ENCODE data around the gene POU4F1. TPM values are rescaled to one million over a fixed set of nuclear protein-coding genes. Genes with fewer than 3 reads are reported as not detected.

Gene POU4F1
- total RNA-seq, 4 donors from 2014 or later = not detected

GRCh38 chr13:78593129-78593528, 10.2 kb downstream of the POU4F1 start:
- Histone ChIP-seq H3K4me3 (no peak overlapping the region), H3K9me3 (no peaks in the 10 kb centered on the region), H3K36me3 (no peaks in the 10 kb centered on the region), H3K27ac (replicated peaks in 1 of 4) (no peak overlapping the region), H3K27me3 (peaks cover 15 to 100% (median 68%) of the 10 kb centered on the region in 4 donors), H3K4me1 (peaks cover 17 to 20% (median 19%) of the 10 kb centered on the region in 4 donors)
- DNase-seq (ENCODE audit: extremely low spot score) = no peak
- 11% methylated on average over 13 of the region's 13 CpGs for WGBS
- intact Hi-C loops (cut with DNase I) = no loop called here
- TF ChIP-seq POLR2AphosphoS5 (IDR thresholded peaks at IDR 0.05) (no peak), CTCF (IDR thresholded peaks at IDR 0.05) (no peak), EP300 (IDR thresholded peaks at IDR 0.05) (no peak), POLR2A (IDR thresholded peaks at IDR 0.05; ENCODE audit: low read depth) (no peak)

- 13% methylated on average over 6 of the region's 6 CpGs for WGBS
- H3K4me3 ChIP-seq = no peak overlapping the region
- DNase-seq (ENCODE audit: extremely low spot score) = no peak
- intact Hi-C loops (cut with DNase I) = no loop called here
- H3K27ac ChIP-seq (replicated peaks in 1 of 4) = no peak overlapping the region
- H3K9me3 ChIP-seq = no peaks in the 10 kb centered on the region
- H3K4me1 ChIP-seq = peaks cover 17 to 20% (median 19%) of the 10 kb centered on the region in 4 donors
- H3K27me3 ChIP-seq = peaks cover 15 to 100% (median 66%) of the 10 kb centered on the region in 4 donors
- TF ChIP-seq POLR2AphosphoS5 (IDR thresholded peaks at IDR 0.05) (no peak), EP300 (IDR thresholded peaks at IDR 0.05) (no peak), CTCF (IDR thresholded peaks at IDR 0.05) (no peak), POLR2A (IDR thresholded peaks at IDR 0.05; ENCODE audit: low read depth) (no peak)
- H3K36me3 ChIP-seq = no peaks in the 10 kb centered on the region
Measured at GRCh38 chr13:78592584-78592983, 10.8 kb downstream of the POU4F1 start.

GRCh38 chr13:78589206-78589605, 14.1 kb downstream of the POU4F1 start:
- H3K9me3 ChIP-seq = no peaks in the 10 kb centered on the region
- no peak for DNase-seq (ENCODE audit: extremely low spot score)
- H3K27me3 ChIP-seq = peaks cover 3 to 89% (median 46%) of the 10 kb centered on the region in 4 donors
- no peak overlapping the region for H3K4me3 ChIP-seq
- 9% methylated on average over 7 of the region's 7 CpGs for WGBS
- H3K36me3 ChIP-seq = no peaks in the 10 kb centered on the region
- TF ChIP-seq CTCF (IDR thresholded peaks at IDR 0.05) = no peak
- no peak for TF ChIP-seq POLR2A (IDR thresholded peaks at IDR 0.05; ENCODE audit: low read depth)
- no peak for TF ChIP-seq POLR2AphosphoS5 (IDR thresholded peaks at IDR 0.05)
- TF ChIP-seq EP300 (IDR thresholded peaks at IDR 0.05) = no peak
- peaks cover 0 to 11% (median 2%) of the 10 kb centered on the region in 4 donors for H3K4me1 ChIP-seq
- intact Hi-C loops (cut with DNase I) = no loop called here
- H3K27ac ChIP-seq (replicated peaks in 1 of 4) = no peak overlapping the region

- Histone ChIP-seq H3K27me3 (peaks cover 0 to 76% (median 28%) of the 10 kb centered on the region in 4 donors), H3K36me3 (no peaks in the 10 kb centered on the region), H3K9me3 (no peaks in the 10 kb centered on the region), H3K4me3 (no peak overlapping the region), H3K4me1 (peaks cover 0 to 11% (median 2%) of the 10 kb centered on the region in 4 donors), H3K27ac (replicated peaks in 1 of 4) (no peak overlapping the region)
- WGBS = 18% methylated on average over 18 of the region's 18 CpGs
- no peak for DNase-seq (ENCODE audit: extremely low spot score)
- intact Hi-C loops (cut with DNase I) = no loop called here
- TF ChIP-seq POLR2AphosphoS5 (IDR thresholded peaks at IDR 0.05) (no peak), POLR2A (IDR thresholded peaks at IDR 0.05; ENCODE audit: low read depth) (no peak), EP300 (IDR thresholded peaks at IDR 0.05) (no peak), CTCF (IDR thresholded peaks at IDR 0.05) (no peak)
Measured at GRCh38 chr13:78587395-78587794, 16.0 kb downstream of the POU4F1 start.

GRCh38 chr13:78586706-78587105, 16.6 kb downstream of the POU4F1 start:
- intact Hi-C loops (cut with DNase I) = no loop called here
- 12% methylated on average over 15 of the region's 21 CpGs for WGBS
- DNase-seq (ENCODE audit: extremely low spot score) = no peak
- Histone ChIP-seq H3K9me3 (no peaks in the 10 kb centered on the region), H3K4me3 (no peak overlapping the region), H3K27me3 (peaks cover 0 to 69% (median 26%) of the 10 kb centered on the region in 4 donors), H3K27ac (replicated peaks in 1 of 4) (no peak overlapping the region), H3K36me3 (no peaks in the 10 kb centered on the region), H3K4me1 (peaks cover 0 to 11% (median 2%) of the 10 kb centered on the region in 4 donors)
- TF ChIP-seq CTCF (IDR thresholded peaks at IDR 0.05) (no peak), EP300 (IDR thresholded peaks at IDR 0.05) (no peak), POLR2A (IDR thresholded peaks at IDR 0.05; ENCODE audit: low read depth) (no peak), POLR2AphosphoS5 (IDR thresholded peaks at IDR 0.05) (no peak)
